AML-193 (cell line): ENCODE results near the gene MALAT1.

Source experiments
- DNase-seq, 2 experiments: peaks; one replicate each; lab custom pipeline; 2025; lab: John Stamatoyannopoulos, UW

The MALAT1 gene

DNA sequence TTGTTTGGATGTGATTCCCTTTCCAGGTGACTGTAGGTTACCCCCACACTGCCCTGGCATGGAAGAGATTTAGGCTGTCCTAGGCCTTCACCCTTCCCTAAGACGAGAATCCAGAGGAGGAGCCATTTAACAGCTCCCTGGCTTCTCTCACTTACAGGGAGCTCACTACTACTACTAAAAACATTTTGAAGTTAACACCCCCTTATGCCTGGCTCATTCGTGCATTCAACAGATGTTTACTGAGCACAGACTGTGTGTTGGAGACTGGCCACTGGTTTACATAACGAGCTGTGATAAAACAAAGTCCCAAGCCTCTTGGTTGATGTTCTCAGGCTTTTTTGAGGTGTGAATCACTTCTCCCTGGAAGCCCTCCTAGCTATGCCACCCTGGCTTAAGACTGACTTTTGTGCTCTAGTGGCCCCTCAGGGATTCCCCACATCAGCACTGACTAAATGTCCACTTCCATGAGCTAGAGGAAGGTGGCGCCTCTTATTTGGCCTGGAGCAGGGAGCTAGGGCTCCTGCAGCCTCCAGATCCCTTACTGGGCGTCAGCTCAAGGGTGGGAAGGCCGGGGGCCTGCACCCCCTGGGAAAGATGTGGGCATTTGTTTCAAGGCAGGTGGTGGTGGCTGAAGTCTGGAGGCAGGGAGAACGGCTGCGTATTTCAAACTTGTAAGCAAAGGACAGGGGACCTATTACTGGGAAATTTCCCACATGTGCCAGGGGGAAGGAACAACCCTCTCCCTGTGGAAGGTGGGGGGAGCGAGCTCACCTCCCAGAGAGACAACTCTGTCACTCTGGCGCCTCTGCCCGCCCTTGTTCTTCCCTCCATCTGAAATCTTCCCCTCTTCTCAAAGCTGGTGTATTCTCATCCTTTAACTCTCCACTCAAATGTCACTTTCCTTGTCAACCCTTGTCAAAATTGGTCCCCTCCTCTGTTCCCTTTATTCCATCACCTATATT is 19.4 kb upstream of the MALAT1 start:
- DNase-seq = no peak

DNA sequence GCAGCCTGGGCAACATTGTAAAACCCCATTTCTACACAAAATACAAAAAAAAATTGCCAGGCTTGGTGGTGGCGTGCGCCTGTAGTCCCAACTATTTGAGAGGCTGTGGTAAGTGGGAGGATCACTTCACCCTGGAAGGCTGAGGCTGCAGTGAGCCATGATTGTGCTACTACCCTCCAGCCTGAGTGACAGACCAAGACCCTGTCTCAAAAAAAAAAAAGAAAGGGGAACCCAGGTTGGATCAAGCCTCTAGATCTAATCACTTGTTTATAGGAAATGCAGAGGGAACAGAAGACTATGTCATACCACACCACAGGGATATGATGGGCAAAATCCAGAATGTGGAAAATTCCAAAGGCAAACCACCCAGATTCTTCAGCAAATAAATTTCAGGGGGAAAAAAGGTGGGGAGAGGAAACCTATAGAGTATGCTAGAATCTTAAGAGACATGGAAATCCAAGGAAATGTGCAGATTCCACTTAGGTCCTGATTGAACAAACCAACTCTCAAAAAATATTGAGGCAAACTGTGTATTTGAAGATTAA is 16.5 kb upstream of the MALAT1 start:
- DNase-seq = no peak

DNA sequence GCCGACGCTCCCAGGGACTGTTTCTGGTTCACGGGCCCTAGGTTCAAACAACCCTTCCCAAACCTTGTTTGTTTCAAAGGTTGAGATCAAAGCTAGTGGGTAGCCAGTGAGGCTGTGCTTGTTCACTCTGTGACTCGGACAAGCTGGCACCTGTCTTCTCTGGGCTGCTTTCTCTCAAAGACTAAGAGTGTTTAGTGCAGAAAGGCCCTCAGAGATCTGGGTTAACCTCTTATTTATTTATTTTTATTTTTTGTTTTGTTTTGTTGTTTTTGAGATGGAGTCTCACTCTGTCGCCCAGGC is 13.0 kb upstream of the MALAT1 start:
- no peak for DNase-seq

DNA sequence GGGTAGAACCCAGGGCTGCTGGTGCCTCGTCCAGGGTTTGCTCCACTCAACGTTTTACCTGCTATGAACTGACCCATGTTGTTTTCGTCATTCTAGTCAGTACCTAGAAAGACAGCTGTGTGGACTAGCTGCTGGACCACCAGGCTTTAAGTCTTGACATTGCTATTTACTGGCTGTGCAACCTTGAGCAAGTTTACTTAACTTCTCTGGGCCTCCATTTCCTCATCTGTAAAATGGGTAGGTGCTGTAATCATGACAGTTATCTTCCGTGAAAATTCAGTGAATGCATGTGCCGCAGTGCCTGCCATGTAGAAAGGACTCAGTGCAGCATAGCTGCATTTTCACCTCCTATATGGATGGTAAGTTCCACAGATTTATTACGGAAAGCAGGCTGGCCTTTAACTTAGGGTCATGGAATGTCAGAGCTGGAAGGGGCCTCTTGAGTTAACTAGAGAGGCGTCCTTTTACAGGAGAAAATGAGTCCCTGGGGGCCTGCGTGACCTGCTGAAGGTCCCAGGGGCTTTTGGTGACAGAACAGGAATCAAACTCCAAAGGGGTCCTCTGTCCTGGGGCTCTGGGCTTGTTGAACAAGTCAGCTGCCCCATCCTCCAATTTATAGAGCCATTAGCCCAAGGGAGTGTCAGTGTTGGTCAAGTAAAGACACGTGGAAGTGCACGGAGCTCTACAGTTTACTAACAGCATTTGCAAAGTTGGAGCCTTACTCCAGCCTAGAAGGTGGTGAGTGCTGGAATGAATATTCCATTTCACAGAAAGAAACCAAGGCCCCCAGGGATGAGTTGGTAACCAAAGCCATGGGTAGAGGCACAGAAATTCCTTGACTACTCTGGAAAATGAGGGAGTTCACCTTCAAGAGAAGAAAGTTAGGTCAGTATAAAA is 12.0 kb upstream of the MALAT1 start:
- DNase-seq = no peak

DNA sequence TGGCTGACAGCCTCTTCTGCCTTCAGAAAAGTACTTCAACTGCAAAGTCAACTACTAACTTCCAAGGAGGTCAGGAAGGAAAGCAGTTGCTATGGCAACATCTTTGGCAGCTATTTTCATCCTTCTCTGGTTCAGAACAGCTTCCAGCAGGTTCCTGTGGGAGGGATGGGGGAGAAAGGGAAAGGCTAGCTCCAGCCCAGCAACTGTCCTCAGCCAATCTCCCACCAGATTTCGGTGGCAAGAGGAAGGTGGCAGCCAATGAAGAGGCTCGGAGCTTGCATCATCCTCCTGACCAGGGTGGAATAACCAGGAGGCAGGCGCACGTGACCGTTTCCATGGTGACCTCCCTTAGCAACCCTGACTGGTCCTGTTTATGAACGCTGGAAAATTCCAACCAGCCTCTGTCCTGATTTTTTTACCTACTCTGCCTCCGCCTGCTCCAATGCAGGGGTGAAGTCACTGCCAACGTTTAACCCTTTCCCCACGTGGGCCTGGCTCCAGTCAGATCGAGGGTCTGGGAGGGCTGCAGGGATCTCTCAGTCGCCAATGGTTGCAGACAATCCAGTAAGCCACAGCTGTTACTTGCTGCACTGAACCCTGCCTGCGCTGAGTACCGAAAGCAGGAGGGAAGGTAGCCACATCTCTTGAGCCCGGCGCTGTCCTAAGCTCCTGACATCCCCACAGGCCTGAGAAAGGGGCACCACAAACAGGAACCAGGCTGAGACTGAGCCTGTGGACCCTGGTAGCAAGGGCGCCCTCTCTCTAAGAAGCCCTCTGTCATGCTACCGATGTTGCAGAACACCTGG is 11.2 kb upstream of the MALAT1 start:
- no peak for DNase-seq

DNA sequence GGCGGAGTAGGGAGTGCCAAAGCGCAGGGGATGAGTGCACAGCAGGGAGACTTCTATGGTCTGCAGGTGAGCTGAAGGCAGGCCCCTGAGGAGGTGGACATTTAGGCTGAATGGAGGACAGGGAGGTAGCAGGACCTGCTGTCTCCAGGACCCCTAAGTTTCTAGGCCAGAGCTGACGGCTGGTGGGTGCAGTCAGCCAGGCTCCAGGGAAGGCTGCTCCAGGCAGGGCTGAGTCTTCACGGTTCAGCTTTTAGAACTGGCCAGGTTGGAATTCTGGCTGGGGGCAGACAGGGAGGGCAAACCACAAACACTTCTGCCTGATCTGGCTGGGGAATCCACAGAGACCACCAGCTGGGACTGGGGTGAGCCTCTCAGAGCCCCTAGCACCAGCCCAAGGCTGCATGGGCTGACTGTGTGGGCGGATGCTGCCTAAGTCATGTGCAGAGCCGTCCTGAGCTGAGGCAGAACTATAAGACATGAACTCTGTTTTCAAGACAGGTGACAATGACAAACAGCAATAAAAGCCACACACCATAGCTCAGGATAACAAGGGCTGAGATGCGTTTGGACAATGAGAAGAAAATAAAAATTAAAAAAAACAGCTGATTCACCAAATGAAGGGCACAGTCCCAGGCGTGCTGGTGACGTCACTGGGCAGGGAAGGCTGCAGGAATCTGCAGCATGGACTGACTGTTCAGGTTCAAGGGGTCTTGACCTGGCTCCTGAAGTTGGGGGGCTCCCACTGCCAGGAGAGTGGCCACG is 10.4 kb upstream of the MALAT1 start:
- DNase-seq = no peak

DNA sequence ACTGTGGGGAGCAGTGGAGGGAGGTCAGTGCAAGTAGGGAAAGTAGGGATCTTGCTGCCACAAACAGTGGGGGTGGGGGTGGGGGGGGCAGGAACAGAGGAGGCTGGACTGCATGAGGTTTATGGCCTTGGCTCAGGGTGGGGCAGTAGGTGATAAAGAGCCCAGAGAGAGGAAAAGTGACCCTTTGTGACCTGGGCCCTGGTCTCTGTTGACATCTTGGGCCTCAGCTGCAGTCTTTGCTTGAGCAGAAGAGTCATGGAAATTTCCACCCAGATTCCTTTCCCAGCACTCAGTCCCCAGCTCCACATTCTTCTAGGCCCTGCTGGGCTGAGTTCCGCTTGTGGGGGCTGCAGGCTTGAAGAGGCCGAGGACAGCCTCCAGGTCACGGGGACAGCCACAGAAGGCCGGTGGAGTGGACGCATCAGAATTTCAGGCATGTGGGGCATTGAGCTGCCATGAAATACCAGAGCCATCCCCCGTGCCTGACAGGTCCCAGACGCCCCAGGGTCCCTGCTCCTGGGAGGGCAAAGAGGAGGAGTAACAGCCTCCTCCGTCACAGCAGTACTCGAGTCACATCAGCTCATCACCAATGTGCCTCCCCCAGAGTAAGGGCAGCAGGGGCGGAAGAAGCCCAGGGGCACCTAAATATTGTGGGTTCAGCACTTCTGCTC is 9.7 kb upstream of the MALAT1 start:
- no peak for DNase-seq

DNA sequence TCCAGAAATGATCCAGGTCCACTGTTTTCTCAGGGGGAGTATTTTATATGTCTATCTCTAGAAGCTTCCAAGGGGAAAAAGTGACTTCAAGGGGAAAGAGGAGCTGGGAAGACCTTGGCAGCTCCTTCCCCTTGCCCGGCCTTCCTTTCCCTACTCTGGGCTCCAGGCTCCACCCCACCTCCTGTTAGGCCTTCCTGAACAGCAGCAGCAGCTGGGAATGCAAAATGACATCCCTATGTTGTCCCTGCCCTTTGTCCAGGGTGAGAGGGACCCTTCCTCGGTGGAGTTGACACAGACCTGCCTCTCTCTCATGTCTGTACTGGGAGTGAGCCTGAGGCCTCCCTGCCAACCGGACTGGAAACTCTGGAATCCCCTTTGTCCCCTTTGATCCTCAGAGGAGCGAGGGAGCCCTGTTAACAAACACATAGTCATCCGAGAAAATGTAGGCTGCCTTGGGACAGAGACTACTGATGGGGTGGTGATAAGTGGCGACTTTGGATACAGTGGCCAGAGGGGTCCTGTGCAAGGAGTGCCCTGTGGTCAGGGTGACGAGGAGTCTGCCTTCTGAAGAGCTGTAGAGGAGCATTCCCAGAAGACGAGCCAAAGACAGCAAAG is 9.0 kb upstream of the MALAT1 start:
- no peak for DNase-seq

DNA sequence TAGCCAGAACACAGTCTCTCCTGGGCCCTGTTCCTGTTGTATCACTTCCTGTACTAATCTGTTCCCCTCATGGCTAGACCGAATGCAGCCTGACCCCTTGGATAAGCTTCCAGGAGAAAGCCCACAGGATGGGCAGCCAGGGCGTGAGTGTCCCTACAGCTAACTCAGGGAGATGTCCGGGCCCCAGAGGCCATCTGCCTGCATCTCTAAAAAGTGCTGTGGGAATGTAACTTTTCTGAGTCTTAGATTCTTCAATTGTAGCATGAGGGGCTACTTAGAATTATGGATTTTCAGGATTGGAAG is 7.7 kb upstream of the MALAT1 start:
- no peak for DNase-seq

DNA sequence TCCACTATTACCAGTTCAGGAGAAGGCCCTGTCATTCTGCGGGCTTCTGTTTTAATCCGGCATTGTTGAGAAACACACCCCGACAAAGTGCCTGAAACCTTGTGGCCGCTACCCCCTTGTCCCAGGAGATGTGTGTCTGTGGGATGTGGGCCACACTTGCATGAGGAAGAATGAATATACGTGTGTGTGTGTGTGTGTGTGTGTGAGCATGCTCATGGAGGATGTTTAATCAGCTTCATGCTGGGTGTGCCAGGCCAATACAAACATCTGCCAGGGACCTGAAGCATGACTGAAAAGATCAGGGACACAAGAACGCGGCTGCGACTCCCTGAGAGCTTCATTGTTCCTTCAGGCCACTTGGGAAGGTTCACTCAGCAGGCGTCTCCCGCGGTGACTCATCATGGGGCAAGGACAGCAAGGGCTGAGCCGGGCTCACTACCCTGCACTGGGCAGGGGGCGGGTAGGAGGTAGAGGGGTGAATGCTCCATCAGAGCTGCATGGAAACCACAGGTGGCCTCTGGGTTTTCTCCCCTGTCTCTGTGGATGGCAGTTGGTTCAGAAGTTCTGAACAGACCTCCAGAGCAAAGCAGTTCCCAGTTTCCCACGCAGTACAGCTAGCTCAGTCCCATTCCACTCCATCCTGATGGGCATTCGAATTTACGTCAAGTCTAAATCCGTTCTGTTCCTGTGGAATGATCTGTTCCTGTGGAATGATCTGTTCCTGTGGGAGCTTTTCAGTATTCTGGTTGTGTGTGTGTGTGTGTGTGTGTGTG is 7.0 kb upstream of the MALAT1 start:
- no peak for DNase-seq

DNA sequence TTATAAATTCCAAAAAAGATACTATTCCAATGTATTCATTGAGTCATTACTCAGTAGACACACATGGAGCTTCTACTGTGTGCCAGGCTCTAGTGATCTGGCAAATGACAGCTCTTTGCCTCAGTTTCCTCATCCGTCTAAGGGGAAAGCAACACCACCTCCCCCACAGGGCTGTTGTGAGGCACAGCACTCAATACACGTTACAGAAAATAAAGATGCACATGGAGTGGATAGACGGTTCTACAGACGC is 6.5 kb upstream of the MALAT1 start:
- no peak for DNase-seq

DNA sequence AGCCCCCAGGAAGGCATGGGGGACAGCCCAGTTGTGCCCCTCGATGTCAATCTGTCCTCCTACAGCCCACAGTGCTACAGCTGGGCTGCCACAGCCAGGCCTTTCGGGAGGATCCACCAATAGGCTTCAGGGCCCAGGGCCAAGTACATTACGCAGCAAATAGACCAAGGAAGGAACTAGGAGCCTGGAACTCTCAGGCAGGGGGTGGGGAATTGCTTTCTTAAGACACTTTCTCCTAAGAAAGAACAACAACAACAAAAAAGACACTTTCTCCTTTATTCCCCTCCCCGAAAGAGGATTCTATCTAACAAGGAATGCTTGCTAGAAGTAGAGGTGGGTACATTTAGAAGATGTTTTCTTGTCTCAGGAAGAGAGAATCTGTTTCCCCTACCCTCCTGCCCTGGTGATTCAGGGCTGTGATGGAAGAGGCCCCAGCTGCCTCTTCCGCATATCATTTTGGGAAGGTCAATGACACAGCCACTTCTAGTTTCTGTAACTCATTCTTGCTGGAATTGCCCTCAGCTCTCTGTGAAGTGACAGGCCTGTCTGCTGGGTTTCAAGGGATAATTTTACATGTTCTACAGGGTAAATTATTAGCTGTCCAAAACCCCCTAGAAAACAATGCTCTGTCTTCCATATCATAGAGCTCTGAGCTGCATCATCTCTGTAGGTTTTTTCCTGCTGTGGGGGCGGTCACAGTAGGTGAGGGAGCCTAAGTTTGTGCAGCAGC is 6.0 kb upstream of the MALAT1 start:
- peak; percentile 74 for DNase-seq

DNA sequence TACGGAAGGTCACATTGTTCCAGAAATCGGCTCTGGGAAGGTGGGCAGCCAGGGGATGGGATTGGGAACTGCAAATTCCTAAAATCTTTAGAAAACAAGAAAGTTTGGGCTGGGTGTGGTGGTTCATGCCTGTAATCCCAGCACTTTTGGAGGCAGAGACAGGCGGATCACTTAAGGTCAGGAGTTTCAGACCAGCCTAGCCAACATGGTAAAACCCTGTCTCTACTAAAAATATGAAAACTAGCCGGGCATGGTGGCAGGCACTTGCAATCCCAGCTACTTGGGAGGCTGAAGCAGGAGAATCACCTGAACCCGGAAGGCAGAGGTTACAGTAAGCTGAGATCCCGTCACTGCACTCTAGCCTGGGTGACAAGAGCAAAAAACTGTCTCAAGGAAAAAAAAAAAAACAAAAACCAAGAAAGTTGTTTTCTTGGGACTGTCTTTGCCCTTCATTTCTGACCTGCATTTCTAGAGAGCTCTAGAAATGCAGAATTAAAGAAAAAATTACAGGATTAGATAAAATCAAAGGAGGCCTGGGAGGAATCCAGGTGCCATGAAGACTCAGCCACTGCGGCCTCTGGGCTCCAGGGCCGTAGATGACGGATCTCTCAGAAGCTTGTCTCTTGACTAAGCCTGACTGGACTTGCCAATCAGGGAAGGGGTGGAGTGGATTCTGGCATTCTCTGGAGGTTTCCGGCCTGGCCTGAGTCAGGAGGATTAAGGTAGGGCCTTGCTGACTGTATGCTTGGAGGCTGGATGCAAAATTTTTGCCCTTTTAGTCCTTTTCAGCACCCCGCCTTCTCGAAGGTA is 5.3 kb upstream of the MALAT1 start:
- no peak for DNase-seq

DNA sequence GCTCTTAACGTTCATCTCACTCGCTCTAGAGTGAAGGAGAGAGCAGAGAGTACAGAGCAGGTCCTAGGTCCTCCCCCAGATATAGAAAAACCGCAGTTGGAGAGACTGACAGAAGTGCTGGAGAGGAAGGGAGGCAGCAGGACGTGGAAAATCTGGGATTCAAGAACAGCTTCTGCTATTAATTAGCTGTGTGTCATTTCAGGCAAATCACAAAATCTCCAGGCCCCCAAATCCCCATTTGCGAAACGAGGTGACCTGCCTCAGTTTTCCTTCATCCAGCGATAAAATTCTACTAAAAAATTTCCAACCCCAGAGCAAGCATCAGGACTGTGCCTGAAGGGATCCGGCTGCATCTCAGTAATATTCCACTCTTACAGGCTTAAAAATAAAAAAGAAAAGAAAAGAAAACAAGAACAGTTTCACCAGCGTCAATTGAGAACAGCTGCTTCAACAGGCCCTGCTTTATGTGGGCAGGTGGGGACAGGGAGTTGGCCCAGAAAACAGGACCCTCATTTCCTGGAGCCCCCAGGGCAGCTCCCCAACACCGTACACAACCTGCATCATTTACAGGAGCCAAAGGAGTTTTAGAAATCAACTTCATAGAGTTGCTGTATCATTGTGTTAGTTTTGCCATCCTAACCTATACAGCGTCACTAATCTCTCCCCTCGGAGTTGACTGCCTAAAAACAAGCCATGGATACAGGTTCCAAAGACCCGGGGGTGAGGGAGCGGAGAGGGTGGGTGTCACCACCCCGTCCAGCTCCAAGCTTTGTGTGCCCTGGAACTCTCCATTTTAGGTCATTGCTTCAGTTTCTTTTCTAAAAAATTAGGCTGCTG is 2.3 kb upstream of the MALAT1 start:
- no peak for DNase-seq

DNA sequence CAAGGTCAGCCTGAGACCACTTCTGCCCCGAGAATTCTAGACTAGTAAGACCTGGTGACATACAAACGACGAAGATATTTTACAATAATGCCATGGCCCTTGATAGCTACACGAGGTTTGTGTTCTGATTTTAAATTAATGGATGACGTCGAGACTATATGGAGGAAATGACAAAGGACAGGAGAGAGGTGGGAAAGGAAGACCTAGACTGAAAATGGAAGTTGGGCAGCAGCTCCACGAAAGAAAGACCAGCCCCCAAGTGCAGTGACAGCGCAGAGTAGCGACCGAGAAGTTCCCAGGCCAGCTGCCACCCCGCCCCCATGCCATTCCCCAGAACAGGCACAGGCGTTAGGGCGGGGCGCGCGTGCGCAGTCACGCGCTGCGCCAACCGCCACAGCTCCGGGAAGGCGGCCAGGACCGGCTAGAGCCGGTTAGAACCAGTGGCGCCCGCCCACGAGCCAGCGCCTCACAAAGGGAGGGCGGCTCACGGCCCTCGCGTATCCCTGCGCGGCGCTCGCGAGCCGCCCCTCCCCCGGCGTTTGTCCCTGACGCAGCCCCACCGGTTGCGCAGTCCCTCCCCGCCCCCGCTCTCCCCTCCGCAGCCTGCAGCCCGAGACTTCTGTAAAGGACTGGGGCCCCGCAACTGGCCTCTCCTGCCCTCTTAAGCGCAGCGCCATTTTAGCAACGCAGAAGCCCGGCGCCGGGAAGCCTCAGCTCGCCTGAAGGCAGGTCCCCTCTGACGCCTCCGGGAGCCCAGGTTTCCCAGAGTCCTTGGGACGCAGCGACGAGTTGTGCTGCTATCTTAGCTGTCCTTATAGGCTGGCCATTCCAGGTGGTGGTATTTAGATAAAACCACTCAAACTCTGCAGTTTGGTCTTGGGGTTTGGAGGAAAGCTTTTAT is 1.5 kb upstream of the MALAT1 start:
- peak; percentile 94 for DNase-seq

DNA sequence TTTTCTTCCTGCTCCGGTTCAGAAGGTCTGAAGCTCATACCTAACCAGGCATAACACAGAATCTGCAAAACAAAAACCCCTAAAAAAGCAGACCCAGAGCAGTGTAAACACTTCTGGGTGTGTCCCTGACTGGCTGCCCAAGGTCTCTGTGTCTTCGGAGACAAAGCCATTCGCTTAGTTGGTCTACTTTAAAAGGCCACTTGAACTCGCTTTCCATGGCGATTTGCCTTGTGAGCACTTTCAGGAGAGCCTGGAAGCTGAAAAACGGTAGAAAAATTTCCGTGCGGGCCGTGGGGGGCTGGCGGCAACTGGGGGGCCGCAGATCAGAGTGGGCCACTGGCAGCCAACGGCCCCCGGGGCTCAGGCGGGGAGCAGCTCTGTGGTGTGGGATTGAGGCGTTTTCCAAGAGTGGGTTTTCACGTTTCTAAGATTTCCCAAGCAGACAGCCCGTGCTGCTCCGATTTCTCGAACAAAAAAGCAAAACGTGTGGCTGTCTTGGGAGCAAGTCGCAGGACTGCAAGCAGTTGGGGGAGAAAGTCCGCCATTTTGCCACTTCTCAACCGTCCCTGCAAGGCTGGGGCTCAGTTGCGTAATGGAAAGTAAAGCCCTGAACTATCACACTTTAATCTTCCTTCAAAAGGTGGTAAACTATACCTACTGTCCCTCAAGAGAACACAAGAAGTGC is 661 bp upstream of the MALAT1 start:
- peak; percentile 62 to 65 for DNase-seq
